ENCODE results near the gene ECM1. TPM values are rescaled to one million over a fixed set of nuclear protein-coding genes. Genes with fewer than 3 reads are reported as not detected.

Gene ECM1
- total RNA-seq, 1 experiment from 2014 or later = 61.2 TPM

- peaks cover 15% of the 10 kb centered on the region for H3K4me1 ChIP-seq (ENCODE audit: insufficient read depth, low read length, poor library complexity, severe bottlenecking)
- H3K27me3 ChIP-seq (replicated peaks; ENCODE audit: insufficient read depth, low read depth, low read length, poor library complexity) = no peaks in the 10 kb centered on the region
- no peaks in the 10 kb centered on the region for H3K9me3 ChIP-seq (ENCODE audit: low read depth, low read length, poor library complexity, severe bottlenecking)
- POLR2A ChIA-PET (ENCODE audit: low non-redundant PET) = no interaction called here
- no peak for DNase-seq (ENCODE audit: low spot score)
- CTCF ChIA-PET = no interaction called here
- no peak overlapping the region for H3K4me3 ChIP-seq (ENCODE audit: low read depth, low read length, poor library complexity, severe bottlenecking)
- intact Hi-C loops (cut with micrococcal nuclease; ENCODE audit: unreplicated experiment) = no loop called here
- peaks cover 16% of the 10 kb centered on the region for H3K36me3 ChIP-seq (ENCODE audit: insufficient read depth, low read length, poor library complexity, severe bottlenecking)
- TF ChIP-seq, protein P1, sequence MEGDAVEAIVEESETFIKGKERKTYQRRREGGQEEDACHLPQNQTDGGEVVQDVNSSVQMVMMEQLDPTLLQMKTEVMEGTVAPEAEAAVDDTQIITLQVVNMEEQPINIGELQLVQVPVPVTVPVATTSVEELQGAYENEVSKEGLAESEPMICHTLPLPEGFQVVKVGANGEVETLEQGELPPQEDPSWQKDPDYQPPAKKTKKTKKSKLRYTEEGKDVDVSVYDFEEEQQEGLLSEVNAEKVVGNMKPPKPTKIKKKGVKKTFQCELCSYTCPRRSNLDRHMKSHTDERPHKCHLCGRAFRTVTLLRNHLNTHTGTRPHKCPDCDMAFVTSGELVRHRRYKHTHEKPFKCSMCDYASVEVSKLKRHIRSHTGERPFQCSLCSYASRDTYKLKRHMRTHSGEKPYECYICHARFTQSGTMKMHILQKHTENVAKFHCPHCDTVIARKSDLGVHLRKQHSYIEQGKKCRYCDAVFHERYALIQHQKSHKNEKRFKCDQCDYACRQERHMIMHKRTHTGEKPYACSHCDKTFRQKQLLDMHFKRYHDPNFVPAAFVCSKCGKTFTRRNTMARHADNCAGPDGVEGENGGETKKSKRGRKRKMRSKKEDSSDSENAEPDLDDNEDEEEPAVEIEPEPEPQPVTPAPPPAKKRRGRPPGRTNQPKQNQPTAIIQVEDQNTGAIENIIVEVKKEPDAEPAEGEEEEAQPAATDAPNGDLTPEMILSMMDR (conservative IDR thresholded peaks at IDR 0.05; ENCODE audit: low read depth, low read length) = no peak
- TF ChIP-seq EZH2 (IDR thresholded peaks at IDR 0.05; ENCODE audit: borderline replicate concordance, low read depth, low read length, poor library complexity, severe bottlenecking) = no peak
- BruUV-seq (replicated peaks) = no TSS peak
- peak overlapping the region; percentile 81 for H3K27ac ChIP-seq (ENCODE audit: low read depth, low read length, poor library complexity, severe bottlenecking)
These were observed 1.1 kb downstream of the ECM1 start for GRCh38 chr1:150508982-150509381.

DNA sequence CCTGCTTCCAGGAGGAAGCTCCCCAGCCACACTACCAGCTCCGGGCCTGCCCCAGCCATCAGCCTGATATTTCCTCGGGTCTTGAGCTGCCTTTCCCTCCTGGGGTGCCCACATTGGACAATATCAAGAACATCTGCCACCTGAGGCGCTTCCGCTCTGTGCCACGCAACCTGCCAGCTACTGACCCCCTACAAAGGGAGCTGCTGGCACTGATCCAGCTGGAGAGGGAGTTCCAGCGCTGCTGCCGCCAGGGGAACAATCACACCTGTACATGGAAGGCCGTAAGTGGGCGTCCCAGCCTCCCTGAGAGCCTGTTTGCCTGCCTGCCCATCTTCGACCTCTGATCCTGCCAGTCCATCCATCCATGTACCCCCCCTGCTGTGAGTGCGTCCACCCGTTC is 3.6 kb downstream of the ECM1 start:
- POLR2A ChIA-PET (ENCODE audit: low non-redundant PET) = no interaction called here
- CTCF ChIA-PET = no interaction called here

DNA sequence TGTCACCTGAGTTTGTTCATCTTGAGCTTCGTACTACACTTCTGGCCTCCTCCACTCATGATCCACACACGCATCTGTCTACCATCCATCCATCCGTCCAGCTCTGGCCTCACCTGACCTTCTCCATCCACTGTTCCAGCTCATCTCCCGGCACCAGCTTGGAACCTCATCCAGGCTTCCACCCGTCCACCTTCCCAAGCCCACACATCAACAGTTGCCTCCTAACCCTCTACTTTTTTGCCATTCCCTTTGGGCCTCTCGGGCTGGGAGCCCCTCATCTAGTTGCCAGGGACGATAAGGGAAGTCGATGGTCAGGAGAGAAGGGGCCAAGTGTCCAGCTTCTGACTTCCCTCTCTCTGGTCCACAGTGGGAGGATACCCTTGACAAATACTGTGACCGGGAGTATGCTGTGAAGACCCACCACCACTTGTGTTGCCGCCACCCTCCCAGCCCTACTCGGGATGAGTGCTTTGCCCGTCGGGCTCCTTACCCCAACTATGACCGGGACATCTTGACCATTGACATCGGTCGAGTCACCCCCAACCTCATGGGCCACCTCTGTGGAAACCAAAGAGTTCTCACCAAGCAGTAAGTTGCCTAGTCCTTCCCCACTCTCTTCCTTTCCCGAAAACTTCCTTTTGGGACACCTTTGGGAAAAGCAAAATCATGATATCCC is 4.2 kb downstream of the ECM1 start:
- BruUV-seq (replicated peaks) = no TSS peak
- TF ChIP-seq, protein P1 (conservative IDR thresholded peaks at IDR 0.05; ENCODE audit: low read depth, low read length) = no peak
- no peak for TF ChIP-seq EZH2 (IDR thresholded peaks at IDR 0.05; ENCODE audit: borderline replicate concordance, low read depth, low read length, poor library complexity, severe bottlenecking)

More for the DNA sequence above, 3.6 kb downstream of the ECM1 start:
- no peaks in the 10 kb centered on the region for H3K9me3 ChIP-seq (ENCODE audit: low read depth, low read length, poor library complexity, severe bottlenecking)
- H3K36me3 ChIP-seq (ENCODE audit: insufficient read depth, low read length, poor library complexity, severe bottlenecking) = peaks cover 9% of the 10 kb centered on the region
- intact Hi-C loops (cut with micrococcal nuclease; ENCODE audit: unreplicated experiment) = no loop called here
- DNase-seq (ENCODE audit: low spot score) = no peak
- no peak overlapping the region for H3K4me3 ChIP-seq (ENCODE audit: low read depth, low read length, poor library complexity, severe bottlenecking)
- no TSS peak for BruUV-seq (replicated peaks)
- no peak for TF ChIP-seq EZH2 (IDR thresholded peaks at IDR 0.05; ENCODE audit: borderline replicate concordance, low read depth, low read length, poor library complexity, severe bottlenecking)
- TF ChIP-seq, protein P1 (conservative IDR thresholded peaks at IDR 0.05; ENCODE audit: low read depth, low read length) = no peak
- H3K4me1 ChIP-seq (ENCODE audit: insufficient read depth, low read length, poor library complexity, severe bottlenecking) = peaks cover 15% of the 10 kb centered on the region
- H3K27me3 ChIP-seq (replicated peaks; ENCODE audit: insufficient read depth, low read depth, low read length, poor library complexity) = no peaks in the 10 kb centered on the region
- H3K27ac ChIP-seq (ENCODE audit: low read depth, low read length, poor library complexity, severe bottlenecking) = peak overlapping the region; percentile 23

More for the DNA sequence above, 4.2 kb downstream of the ECM1 start:
- ChIA-PET CTCF (no interaction called here), POLR2A (ENCODE audit: low non-redundant PET) (no interaction called here)
- DNase-seq (ENCODE audit: low spot score) = no peak
- intact Hi-C loops (cut with micrococcal nuclease; ENCODE audit: unreplicated experiment) = no loop called here
- Histone ChIP-seq H3K27me3 (replicated peaks; ENCODE audit: insufficient read depth, low read depth, low read length, poor library complexity) (no peaks in the 10 kb centered on the region), H3K4me1 (ENCODE audit: insufficient read depth, low read length, poor library complexity, severe bottlenecking) (peaks cover 15% of the 10 kb centered on the region), H3K27ac (ENCODE audit: low read depth, low read length, poor library complexity, severe bottlenecking) (no peak overlapping the region), H3K36me3 (ENCODE audit: insufficient read depth, low read length, poor library complexity, severe bottlenecking) (peaks cover 4% of the 10 kb centered on the region), H3K4me3 (ENCODE audit: low read depth, low read length, poor library complexity, severe bottlenecking) (no peak overlapping the region), H3K9me3 (ENCODE audit: low read depth, low read length, poor library complexity, severe bottlenecking) (no peaks in the 10 kb centered on the region)

Measured in A673 (cell line).